T-helper 1 cell treated with Interleukin-12 subunit alpha and Interleukin-12 subunit beta and Interleukin-4 antibody, amounts not matched to agents 30 ng/mL and 1 ng/mL, for 36 hours (primary cell): ENCODE measurements around the gene FAM20C. TPM values are rescaled to one million over a fixed set of nuclear protein-coding genes. Genes with fewer than 3 reads are reported as not detected.

Experiments
- intact Hi-C: fragments of 100-400 bp; cut with micrococcal nuclease; formaldehyde crosslinking; loops from one replicate; pipeline ENCODE4 v1.15.1; 2024
- total RNA-seq: library from RNA; stranded (reverse); gene quantifications from 2 replicates; pipeline ENCODE4 v1.2.3, GENCODE V29; 2022

Gene FAM20C
- total RNA-seq, 1 donor from 2014 or later, result not detected

GRCh38 chr7:266851-267840 is 74.8 kb downstream of the FAM20C start:
- intact Hi-C loops, result no loop called here

GRCh38 chr7:268991-269390 is 76.6 kb downstream of the FAM20C start:
- intact Hi-C loops, result no loop called here

GRCh38 chr7:269721-270120 is 77.3 kb downstream of the FAM20C start:
- intact Hi-C loops, result no loop called here

- intact Hi-C loops, result no loop called here
Observed at GRCh38 chr7:270351-270983, 78.1 kb downstream of the FAM20C start.

GRCh38 chr7:271266-272107 is 79.1 kb downstream of the FAM20C start:
- intact Hi-C loops, result no loop called here

- intact Hi-C loops, result no loop called here
Observed at GRCh38 chr7:272108-272615, 79.8 kb downstream of the FAM20C start.

GRCh38 chr7:272631-273030 is 80.3 kb downstream of the FAM20C start:
- intact Hi-C loops, result no loop called here

GRCh38 chr7:273327-273726 is 81.0 kb downstream of the FAM20C start:
- intact Hi-C loops, result no loop called here

GRCh38 chr7:274266-274665 is 81.9 kb downstream of the FAM20C start:
- intact Hi-C loops, result no loop called here

- intact Hi-C loops, result no loop called here
Observed at GRCh38 chr7:276230-276835, 84.0 kb downstream of the FAM20C start.

GRCh38 chr7:277228-277627 is 84.9 kb downstream of the FAM20C start:
- intact Hi-C loops, result no loop called here

GRCh38 chr7:278081-278480 is 85.7 kb downstream of the FAM20C start:
- intact Hi-C loops, result no loop called here

- intact Hi-C loops, result no loop called here
Observed at GRCh38 chr7:279821-280220, 87.5 kb downstream of the FAM20C start.

- intact Hi-C loops, result no loop called here
Observed at GRCh38 chr7:280461-280860, 88.1 kb downstream of the FAM20C start.

- intact Hi-C loops, result no loop called here
Observed at GRCh38 chr7:281637-282036, 89.3 kb downstream of the FAM20C start.

- intact Hi-C loops, result no loop called here
Observed at GRCh38 chr7:282621-283020, 90.2 kb downstream of the FAM20C start.

- intact Hi-C loops, result no loop called here
Observed at GRCh38 chr7:284762-285722, 92.7 kb downstream of the FAM20C start.

GRCh38 chr7:285731-286130 is 93.4 kb downstream of the FAM20C start:
- intact Hi-C loops, result no loop called here

GRCh38 chr7:286266-286665 is 93.9 kb downstream of the FAM20C start:
- intact Hi-C loops, result no loop called here

- intact Hi-C loops, result no loop called here
Observed at GRCh38 chr7:288671-289101, 96.3 kb downstream of the FAM20C start.
